ENCODE measurements around the gene ONECUT3.

ONECUT3 gene

GRCh38 chr19:1817553-1818179 is 64.4 kb downstream of the ONECUT3 start:
- no peak for DNase-seq

GRCh38 chr19:1818549-1819195 is 65.4 kb downstream of the ONECUT3 start:
- no peak for DNase-seq

GRCh38 chr19:1819341-1820255 is 66.3 kb downstream of the ONECUT3 start:
- DNase-seq, result no peak

GRCh38 chr19:1822210-1822609 is 68.9 kb downstream of the ONECUT3 start:
- no peak for DNase-seq

- no peak for DNase-seq
These were observed 69.7 kb downstream of the ONECUT3 start for GRCh38 chr19:1823020-1823419.

- DNase-seq, result no peak
These were observed 70.4 kb downstream of the ONECUT3 start for GRCh38 chr19:1823539-1824251.

GRCh38 chr19:1824252-1824622 is 70.9 kb downstream of the ONECUT3 start:
- DNase-seq, result no peak

DNA sequence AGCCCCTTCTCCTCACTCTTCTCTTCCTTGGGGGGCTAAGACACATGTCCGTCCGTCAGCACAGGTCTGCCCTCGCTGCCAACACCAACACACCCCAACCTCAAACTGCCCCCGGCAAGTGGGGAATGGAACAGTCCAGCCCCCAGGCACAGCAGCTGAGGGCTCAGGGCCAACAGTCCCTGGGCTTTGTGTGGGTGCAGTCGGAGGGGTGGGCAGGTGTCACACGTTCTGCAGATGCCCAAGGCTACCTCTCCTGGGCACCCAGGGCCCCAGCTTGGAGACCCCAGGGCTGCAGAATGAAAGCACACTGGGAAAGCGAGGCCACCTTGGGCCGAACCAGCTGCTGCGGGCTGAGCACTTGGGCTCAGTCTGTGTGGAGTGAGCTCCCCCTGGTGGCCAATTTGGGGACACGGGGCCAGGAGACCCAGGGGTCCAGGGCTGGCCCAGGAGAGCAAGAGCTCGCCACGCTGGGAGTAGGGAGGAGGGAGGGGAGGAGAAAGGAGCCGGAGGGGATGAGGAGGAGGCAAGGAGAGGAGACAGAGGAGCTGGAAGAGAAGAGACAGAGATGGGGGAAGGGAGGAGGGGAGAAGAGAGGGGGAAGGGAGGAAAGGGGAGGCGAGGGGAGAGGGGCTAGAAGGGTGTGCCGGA is 72.7 kb downstream of the ONECUT3 start:
- DNase-seq, result peak; percentile 81 to 85

DNA sequence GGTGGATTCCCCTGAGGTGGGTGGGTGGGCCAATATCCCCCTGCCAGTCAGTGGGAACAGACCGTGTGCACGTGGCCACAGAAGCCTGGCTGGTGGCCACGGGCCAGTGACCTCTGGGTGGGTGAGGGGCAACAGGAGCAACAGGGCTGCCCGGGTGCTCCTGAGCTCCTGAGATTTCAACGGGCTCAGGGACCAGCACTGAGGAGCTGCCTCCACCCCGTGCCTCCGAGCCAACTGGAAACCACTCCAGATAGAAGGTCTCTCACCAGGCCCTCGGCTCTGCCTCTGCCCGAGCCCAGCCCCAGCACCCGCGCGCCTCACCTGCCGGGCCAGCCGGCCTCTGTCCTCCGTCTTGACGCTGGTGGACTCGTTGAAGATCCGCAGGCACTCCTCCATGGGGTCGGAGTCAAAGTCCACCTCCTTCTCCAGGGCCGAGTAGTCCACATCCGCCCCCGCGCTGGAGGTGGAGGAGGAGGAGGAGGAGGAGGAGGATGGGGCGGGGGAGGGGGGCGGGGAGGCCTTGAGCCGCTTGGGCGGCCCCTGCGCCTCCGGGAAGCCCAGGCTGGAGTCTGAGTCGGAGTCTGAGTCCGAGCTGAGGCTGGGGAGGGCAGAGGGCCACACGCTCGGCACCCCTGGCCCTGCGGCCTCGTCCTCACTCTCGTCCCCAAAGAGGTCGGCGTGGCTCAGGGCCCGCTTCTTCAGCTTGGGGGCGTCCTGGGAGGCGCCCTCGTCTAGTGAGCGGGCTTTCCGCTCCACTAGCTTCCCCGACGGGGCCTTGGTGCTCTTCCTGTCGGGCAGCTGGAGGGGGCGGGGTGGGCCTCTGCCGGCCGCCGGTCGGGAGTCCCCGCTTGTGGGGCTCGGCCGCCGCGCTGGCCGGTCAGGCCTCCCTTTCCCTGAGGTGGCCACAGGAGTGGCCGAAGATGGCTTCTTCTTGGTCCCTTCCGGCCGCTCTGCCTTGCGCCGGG is 73.5 kb downstream of the ONECUT3 start:
- no peak for DNase-seq

DNA sequence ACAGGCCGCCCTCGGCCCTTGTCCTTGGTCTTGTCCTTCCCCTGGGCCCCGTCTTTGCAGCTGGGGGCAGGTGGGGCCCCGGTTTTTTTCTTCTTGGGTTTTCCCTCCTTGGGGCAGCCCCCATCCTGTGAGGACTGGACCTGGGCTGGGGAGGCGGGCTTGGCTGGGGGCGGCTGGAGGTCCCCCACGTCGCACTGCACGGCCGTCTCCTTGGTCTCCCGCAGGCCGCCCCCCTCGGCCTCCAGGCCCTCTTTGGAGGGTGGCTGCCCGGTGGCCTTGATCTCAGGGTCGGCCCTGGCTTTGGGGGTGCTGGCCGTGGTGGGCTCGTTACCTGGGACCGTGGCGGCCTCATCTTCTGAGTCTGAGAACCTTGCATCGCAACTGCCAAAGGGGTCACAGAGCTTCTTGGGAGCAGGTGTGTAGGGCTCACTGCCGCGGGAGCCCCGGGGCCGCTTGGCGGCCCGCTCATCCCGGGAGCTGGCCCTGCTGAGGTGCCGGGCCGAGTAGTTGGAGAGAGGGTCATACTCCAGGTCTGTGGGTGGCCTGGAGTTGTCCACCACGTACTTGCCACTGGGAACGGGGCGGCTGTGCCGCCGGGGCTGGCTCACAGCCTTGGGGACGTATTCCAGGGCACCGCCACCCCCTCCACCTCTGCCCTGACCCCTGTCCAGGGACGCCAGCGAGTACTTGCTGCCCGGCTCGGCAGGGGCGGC is 74.4 kb downstream of the ONECUT3 start:
- DNase-seq, result no peak

- DNase-seq, result no peak
These were observed 75.3 kb downstream of the ONECUT3 start for GRCh38 chr19:1828279-1829238.

- no peak for DNase-seq
These were observed 76.7 kb downstream of the ONECUT3 start for GRCh38 chr19:1829958-1830357.

- DNase-seq, result no peak
These were observed 77.3 kb downstream of the ONECUT3 start for GRCh38 chr19:1830568-1830967.
